Esophagus muscularis mucosa (tissue), 4 donors: ENCODE measurements around the gene CSF1.

Experiments used
- CTCF ChIP-seq, 3 experiments: fragments of 200-600 bp in 2 of 3; fragments of 450-650 bp in 1 of 3; sonication (generic) in 2 of 3; IDR thresholded peaks; one replicate each; pipeline ENCODE4 v1.5.1; 2017 to 2019; ENCODE audit warnings: antibody characterized with exemption in 3 of 3, mild to moderate bottlenecking in 2 of 3, moderate library complexity in 1 of 3
- EP300 ChIP-seq: sonication (generic); formaldehyde crosslinking; IDR thresholded peaks from one replicate; pipeline ENCODE4 v1.6.1; 2017; ENCODE audit warnings: antibody characterized with exemption
- POLR2A ChIP-seq: fragments of 450-650 bp; IDR thresholded peaks from one replicate; pipeline ENCODE4 v1.6.1; 2017; ENCODE audit warnings: antibody characterized with exemption, moderate library complexity, mild to moderate bottlenecking, low read depth
- POLR2AphosphoS5 ChIP-seq, 2 donors: sonication (generic); formaldehyde crosslinking; IDR thresholded peaks; one replicate each; pipeline ENCODE4 v1.6.1; 2017; ENCODE audit warnings: antibody characterized with exemption in 2 of 2

GRCh38 chr1:109881906-109882287 is 28.8 kb upstream of the CSF1 start:
- TF ChIP-seq CTCF (IDR thresholded peaks at IDR 0.05), result no peak
- TF ChIP-seq POLR2AphosphoS5 (IDR thresholded peaks at IDR 0.05), result no peak
- no peak for TF ChIP-seq POLR2A
- TF ChIP-seq EP300, result no peak
